ENCODE data around the gene PRSS3. TPM values are rescaled to one million over a fixed set of nuclear protein-coding genes. Genes with fewer than 3 reads are reported as not detected.
"Not testable (repeated sequence)": the region's sequence is repeated elsewhere in the genome, so short reads cannot be mapped to it uniquely, and the experiment has no call there.

Gene PRSS3
- total RNA-seq, result not detected

DNA sequence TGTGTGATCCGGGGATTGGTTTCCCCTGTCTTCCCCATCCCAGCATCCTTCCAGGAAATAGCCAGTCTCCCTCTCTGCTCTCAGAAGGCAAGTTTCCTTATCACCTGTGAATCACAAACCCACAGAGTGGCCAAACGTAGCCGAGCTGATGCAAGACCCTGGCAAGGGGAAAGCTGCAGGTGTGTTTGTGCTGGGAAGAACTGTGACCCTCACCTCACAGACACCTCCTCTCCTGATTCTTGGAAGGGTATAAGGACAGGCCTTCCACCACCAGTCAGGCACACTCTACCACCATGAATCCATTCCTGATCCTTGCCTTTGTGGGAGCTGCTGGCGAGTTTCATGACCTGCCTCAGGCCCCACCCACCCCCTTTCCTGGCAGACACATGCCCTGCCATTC, at the start of gene PRSS3:
Gene PRSS3, plus strand, starts transcription at position 281 of the 400 bp plus-strand sequence. Its CDS starts 13 bp downstream, at position 294.
- Mint-ChIP-seq H3K4me3 (no peak within 1 kb of the TSS), H3K36me3 (no peaks in the 10 kb centered on the region), H3K27me3 (no peaks in the 10 kb centered on the region), H3K4me1 (peaks cover 3% of the 10 kb centered on the region), H3K27ac (no peak within 1 kb of the TSS), H3K9me3 (no peaks in the 10 kb centered on the region)
- DNase-seq, result no peak

DNA sequence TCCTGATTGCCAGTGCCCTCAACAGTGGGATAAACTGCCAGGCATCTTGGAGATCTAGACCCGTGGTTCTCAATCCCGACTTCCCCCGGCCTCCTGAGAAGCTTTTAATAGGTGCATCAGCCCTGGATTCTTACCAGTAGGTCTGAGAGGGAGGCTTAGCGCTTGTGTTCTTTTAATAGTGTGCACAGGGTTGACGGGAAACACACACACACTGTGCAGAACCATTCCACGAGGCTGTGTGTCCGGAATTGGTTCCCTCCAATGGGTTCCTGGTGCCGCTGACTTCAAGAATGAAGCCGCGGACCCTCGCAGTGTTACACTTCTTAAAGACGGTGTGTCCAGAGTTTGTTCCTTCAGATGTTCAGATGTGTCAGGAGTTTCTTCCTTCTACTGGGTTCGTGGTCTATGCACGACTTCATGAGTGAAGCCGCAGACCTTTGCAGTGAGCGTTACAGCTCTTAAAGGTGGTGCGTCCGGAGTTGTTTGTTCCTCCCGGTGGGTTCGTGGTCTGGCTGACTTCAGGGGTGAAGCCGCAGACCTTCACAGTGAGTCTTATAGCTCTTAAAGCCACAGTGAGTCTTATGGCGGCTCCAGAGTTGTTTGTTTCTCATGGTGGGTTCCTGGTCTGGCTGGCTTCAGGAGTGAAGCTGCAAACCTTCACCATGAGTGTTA, 46.6 kb upstream of the PRSS3 start:
- Mint-ChIP-seq H3K4me3 (peak overlapping the region; percentile 77), H3K9me3 (peaks cover 4% of the 10 kb centered on the region), H3K36me3 (no peaks in the 10 kb centered on the region), H3K27me3 (peaks cover 49% of the 10 kb centered on the region), H3K4me1 (peaks cover 16% of the 10 kb centered on the region), H3K27ac (peak overlapping the region; percentile 38)
- DNase-seq, result peak; percentile 66

DNA sequence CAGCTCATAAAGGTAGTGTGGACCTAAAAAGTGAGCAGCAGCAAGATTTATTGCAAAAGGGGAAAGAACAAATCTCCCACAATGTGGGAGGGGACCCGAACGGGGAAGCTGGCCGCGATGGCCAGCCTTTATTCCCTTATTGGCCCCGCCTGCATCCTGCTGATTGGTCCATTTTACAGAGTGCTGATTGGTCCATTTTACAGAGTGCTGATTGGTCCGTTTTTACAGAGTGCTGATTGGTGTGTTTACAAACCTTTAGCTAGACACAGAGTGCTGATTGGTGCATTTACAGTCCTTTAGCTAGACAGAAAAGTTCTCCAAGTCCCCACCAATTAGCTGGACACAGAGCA, 46.1 kb upstream of the PRSS3 start:
- peak overlapping the region; percentile 77 for H3K4me3 Mint-ChIP-seq
- H3K36me3 Mint-ChIP-seq, H3K9me3 Mint-ChIP-seq: not testable (repeated sequence)
- peaks cover 53% of the 10 kb centered on the region for H3K27me3 Mint-ChIP-seq
- peaks cover 16% of the 10 kb centered on the region for H3K4me1 Mint-ChIP-seq
- DNase-seq, result peak; percentile 54
- peak overlapping the region; percentile 38 for H3K27ac Mint-ChIP-seq

DNA sequence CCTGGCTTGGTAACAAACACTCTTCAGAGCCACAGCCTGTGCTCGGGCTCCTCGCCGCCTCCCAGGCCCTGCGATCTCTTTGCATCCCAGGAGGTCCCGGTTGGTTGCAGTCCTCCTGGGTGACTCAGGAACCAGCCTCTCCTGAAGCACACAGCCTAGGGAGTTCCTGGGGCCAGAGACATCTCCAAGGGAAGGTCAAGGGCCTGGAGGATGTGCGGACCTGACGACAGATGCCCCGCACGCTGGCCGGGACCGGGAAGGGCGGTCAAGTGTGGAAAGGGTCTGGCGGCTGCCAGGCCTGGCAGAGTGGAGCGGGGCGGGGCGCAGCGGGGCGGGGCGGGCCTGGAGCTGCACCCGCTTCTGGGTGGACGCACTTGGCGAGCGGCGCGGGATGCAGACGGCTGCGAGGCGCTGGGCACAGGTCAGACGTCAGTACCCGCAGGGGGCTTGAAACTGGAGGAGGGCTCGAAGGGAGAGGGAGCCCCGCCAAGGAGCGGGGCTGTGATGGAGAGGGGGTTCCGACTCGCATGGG, 45.0 kb upstream of the PRSS3 start:
- H3K4me1 Mint-ChIP-seq, result peaks cover 16% of the 10 kb centered on the region
- no peaks in the 10 kb centered on the region for H3K36me3 Mint-ChIP-seq
- no peak overlapping the region for H3K27ac Mint-ChIP-seq
- peaks cover 59% of the 10 kb centered on the region for H3K27me3 Mint-ChIP-seq
- DNase-seq, result no peak
- peak overlapping the region; percentile 53 for H3K4me3 Mint-ChIP-seq
- peaks cover 4% of the 10 kb centered on the region for H3K9me3 Mint-ChIP-seq

DNA sequence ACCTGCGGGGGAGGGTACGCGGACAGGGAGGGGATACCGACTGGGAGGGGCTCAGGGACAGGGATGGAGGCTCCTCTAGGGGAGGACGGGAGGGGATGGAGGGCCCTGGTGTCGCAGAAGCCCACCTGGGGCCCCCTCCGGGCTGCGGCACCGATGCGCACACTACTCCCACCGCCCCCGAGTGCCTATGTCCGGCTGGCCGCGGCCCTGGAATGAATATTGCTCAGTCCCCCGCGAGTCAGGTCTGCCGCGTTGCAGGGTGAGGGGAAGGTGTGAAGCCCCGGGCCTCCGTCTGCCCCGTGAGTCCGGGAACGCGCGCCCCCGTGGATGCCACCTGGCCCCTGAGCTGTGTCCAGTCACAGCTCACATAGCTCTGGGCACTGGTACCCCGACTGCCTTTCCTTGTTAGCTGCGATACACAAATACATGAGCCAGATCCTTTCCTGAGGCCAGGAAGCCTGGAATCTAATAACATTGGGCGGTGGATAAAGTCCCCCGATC, 44.5 kb upstream of the PRSS3 start:
- peaks cover 64% of the 10 kb centered on the region for H3K27me3 Mint-ChIP-seq
- H3K4me3 Mint-ChIP-seq, result peak overlapping the region; percentile 53
- H3K27ac Mint-ChIP-seq, result no peak overlapping the region
- no peaks in the 10 kb centered on the region for H3K36me3 Mint-ChIP-seq
- H3K4me1 Mint-ChIP-seq, result peaks cover 16% of the 10 kb centered on the region
- DNase-seq, result no peak
- H3K9me3 Mint-ChIP-seq, result peaks cover 4% of the 10 kb centered on the region

DNA sequence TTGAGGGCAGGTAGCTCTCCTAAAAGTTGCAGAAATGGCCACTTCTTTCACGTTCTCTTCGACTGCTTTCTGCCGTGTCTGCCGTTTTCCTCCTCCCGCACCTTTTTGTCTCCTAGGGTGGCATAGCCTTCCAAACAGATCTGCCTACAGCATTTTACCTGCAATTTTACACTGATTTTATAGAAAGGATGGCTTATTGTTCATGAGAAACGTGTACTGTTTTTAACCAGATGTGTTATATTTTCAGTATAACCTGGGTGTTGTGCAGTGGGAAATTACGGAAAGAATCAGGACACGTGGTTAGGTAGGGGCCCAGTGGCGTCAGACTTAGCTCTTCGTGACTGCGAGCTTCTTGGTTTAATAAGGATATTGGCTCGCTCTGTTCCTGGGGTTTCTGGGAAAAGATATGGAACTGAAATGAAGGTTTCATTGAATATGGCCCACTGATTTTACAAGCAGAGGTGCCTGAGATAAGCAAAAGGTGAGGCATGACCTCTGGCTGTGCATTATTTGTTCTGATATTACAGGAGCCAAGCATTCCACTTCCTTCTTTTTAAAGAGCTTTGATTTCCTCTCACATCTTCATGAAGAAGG, 43.7 kb upstream of the PRSS3 start:
- H3K27me3 Mint-ChIP-seq, result peaks cover 71% of the 10 kb centered on the region
- H3K36me3 Mint-ChIP-seq, result no peaks in the 10 kb centered on the region
- DNase-seq, result no peak
- no peak overlapping the region for H3K4me3 Mint-ChIP-seq
- peaks cover 4% of the 10 kb centered on the region for H3K9me3 Mint-ChIP-seq
- H3K27ac Mint-ChIP-seq, result no peak overlapping the region
- peaks cover 16% of the 10 kb centered on the region for H3K4me1 Mint-ChIP-seq

DNA sequence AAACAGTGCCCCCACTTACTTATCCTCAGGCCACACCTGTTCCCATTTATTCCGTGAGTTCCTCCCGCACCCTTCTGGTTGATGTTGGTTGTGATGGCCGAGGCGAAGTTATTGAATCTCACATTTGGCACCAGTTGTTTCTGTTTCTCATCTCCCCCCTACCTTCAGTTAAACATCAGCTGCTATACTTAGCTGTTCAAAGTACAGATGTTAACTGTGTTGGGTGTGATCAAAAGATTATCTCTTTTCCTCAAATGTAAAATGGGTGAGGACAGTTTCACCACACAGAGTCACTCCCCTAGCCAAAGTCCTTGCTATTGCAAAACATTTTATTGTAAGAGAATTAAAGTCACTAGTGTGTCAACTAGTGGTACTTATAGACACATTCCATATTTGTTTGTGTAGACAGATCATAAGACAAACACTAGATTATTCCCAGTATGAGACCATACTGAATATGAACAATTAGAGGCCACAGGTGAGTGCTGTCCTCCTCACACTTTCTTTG, 43.2 kb upstream of the PRSS3 start:
- Mint-ChIP-seq H3K4me1 (peaks cover 16% of the 10 kb centered on the region), H3K36me3 (no peaks in the 10 kb centered on the region), H3K4me3 (no peak overlapping the region), H3K27ac (no peak overlapping the region), H3K9me3 (peaks cover 4% of the 10 kb centered on the region), H3K27me3 (peaks cover 72% of the 10 kb centered on the region)
- no peak for DNase-seq

DNA sequence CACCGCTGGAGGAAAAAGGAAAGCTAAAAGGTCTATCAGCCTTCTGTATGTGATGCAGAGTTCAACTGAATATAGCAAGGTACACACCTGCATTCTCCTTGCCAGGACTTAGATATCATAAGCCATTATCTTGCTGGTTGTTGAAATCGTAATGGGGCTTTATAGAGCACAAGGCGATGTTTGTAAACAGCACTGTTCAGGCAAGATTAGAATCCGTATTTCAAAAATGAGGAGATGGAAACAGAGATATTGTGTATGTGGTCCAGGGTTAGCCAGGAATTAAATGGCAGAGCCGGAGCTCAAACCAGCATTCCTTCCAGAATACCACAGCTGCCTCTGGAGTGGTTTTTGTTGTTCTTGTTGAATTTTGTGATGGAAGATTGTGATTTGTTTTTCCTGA, 42.6 kb upstream of the PRSS3 start:
- DNase-seq, H3K9me3 Mint-ChIP-seq, H3K27ac Mint-ChIP-seq, H3K36me3 Mint-ChIP-seq, H3K4me3 Mint-ChIP-seq: not testable (repeated sequence)
- Mint-ChIP-seq H3K4me1 (peaks cover 16% of the 10 kb centered on the region), H3K27me3 (peaks cover 72% of the 10 kb centered on the region)

DNA sequence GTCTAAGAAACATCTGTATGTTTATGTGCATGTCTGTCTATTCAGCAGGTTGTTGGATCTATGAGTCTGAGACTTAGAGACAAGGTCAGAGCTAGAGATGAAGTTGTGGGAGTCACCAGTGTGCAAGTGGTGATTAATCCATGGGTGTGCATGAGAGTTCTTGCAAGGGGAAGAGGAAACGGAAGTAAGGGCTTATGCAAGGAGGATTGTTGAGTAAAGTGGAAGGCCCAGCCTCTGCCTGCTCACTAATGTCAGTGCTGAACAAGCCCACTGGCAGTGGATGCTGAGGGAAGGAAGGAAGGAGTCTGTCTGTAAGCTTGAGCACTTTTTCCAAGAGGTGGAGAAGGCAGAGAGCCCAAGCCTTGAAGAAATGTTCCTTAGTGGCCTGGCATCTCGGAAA, 35.7 kb upstream of the PRSS3 start:
- DNase-seq, H3K4me1 Mint-ChIP-seq, H3K36me3 Mint-ChIP-seq, H3K9me3 Mint-ChIP-seq, H3K27ac Mint-ChIP-seq, H3K4me3 Mint-ChIP-seq: not testable (repeated sequence)
- H3K27me3 Mint-ChIP-seq, result peaks cover 19% of the 10 kb centered on the region

DNA sequence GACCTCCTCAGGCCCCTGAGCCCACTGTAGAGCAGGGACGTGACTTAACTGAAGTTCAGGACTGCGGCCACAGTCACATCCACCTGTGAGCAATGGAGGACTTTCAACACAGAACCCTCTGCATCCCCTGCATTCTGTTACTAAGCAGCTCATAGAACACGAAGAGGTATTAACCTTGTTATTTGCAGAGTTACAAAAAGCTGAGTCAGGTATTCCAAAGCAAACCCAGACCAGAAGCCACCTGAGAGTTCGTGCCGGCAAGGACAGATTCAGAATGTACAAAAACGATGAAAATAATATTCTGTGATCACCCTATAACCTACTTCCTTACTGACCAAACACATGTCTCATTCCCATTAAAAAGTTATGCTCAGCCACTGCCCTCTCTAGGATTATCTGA, 33.0 kb upstream of the PRSS3 start:
- Mint-ChIP-seq H3K27me3 (no peaks in the 10 kb centered on the region), H3K4me1 (no peaks in the 10 kb centered on the region), H3K4me3 (no peak overlapping the region), H3K9me3 (no peaks in the 10 kb centered on the region), H3K36me3 (no peaks in the 10 kb centered on the region), H3K27ac (no peak overlapping the region)
- DNase-seq, result no peak

DNA sequence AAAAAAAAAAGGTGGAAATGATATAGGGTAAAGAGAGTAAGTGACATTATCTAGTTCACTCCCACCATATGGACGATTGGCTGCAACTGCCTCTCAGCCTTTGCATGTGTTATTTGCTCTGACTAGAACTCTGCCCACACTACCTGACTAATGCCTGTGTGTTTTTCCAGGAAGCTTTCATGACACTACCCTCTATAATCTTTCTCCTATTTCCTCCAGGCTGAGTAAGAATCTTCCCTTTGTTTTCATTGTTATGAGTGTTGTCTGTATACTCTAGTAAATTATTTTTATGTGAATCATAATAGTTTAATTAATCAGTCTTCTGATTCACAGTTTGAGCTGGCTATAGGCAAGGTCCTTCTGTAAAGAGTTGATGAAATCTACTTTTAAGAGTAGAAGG, 31.7 kb upstream of the PRSS3 start:
- H3K36me3 Mint-ChIP-seq, H3K4me3 Mint-ChIP-seq, H3K27ac Mint-ChIP-seq, H3K27me3 Mint-ChIP-seq, DNase-seq, H3K4me1 Mint-ChIP-seq, H3K9me3 Mint-ChIP-seq: not testable (repeated sequence)

DNA sequence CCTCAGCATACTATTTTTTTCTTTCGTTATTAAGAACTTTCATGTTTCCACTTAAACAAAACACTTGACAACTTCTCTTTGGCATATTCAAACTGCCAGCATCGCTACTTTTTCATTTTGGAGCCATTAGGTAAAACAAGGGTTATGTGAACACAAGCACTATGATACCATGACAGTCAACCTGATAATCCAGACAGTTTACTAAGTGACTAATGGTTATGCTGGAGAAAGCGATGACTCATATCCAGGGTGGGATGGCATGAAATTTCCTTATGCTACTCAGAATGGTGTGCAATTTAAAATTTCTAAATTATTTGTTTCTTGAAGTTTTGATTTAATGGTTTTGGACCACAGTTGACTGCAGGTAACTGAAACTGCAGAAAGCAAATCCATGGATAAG, 29.9 kb upstream of the PRSS3 start:
- H3K36me3 Mint-ChIP-seq, result no peaks in the 10 kb centered on the region
- no peak for DNase-seq
- H3K9me3 Mint-ChIP-seq, result no peaks in the 10 kb centered on the region
- no peaks in the 10 kb centered on the region for H3K27me3 Mint-ChIP-seq
- no peak overlapping the region for H3K4me3 Mint-ChIP-seq
- H3K4me1 Mint-ChIP-seq, result no peaks in the 10 kb centered on the region
- no peak overlapping the region for H3K27ac Mint-ChIP-seq

DNA sequence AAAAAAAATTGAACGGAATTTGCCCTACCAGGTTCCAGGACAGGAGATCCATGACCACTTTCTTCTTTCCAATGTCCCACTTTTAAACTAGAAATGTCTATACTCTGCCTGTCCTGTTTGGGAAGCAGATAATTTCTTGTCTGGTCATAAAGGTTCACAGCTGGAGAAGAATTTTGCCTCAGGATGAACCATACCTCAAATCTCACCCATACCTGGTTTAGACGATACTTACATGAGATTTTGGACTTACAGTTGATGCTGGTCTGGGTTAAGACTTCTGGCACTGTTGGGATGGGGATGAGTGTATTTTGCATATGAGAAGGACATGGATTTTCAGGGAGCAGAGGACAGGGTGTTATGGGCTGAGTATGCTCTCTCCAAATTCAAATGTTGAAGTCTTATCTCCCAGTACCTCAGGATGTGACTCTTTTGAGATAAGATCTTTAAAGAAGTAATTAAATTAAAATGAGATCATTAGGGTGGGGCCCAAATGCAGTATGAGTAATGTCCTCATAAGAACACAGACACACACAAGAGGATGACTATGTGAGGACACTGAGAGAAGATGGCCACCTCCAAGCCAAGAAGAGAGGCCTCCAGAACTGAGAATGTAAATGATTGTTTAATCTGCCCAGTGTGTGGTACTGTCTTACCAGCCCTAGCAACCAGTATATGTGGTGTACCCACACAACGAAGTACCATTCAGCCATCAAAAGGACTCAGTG, 25.0 kb upstream of the PRSS3 start:
- not testable (repeated sequence) for H3K27me3 Mint-ChIP-seq, H3K27ac Mint-ChIP-seq, H3K4me1 Mint-ChIP-seq, H3K4me3 Mint-ChIP-seq, H3K9me3 Mint-ChIP-seq, DNase-seq, H3K36me3 Mint-ChIP-seq

DNA sequence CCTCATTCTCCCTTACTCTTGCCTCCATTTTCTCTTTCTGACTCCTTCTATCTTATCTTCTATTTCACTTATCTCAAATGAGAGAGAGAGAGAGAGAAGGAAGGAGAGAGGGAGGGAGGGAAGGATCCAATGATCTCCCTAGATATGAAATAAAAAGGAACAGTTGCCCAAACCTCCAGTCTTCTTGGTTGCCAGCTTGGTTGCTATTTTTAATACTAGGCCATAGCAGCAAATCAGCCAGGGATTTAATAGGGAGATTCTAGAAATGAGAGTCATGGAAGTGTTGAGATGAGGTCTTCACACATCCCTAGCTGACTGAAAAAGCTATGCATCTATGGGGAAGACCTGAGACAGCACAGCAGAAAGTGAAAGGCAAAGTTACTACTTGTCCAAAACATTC, 22.2 kb upstream of the PRSS3 start:
- not testable (repeated sequence) for H3K36me3 Mint-ChIP-seq, H3K27ac Mint-ChIP-seq, H3K4me1 Mint-ChIP-seq, DNase-seq, H3K4me3 Mint-ChIP-seq, H3K9me3 Mint-ChIP-seq, H3K27me3 Mint-ChIP-seq

DNA sequence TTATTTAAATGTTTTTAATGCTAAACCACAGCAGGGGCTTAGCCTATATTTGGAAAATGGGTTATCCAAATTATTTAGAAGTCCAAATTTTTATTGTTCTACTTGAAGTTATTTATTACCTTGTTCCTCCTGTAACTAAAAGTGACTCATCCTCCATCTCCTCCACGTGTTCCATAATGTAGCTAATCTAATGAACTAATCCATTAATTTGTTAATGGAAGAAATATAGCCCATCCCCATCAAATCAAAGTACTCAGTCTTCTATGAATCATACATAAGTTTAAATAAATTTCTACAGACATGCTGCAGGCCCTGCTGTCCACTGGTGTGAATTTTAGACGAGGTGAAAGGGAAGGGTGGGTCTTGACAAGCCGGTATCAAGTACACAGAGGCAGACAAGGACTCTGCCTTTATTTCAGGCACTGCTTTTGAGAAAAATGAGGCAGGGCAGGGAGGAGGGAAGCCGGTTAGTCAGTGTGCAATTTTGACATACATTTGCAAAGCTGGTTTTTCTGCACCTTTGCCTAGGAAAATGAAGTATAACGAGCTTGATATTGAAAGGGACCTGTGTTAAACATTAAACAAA, 21.2 kb upstream of the PRSS3 start:
- H3K4me1 Mint-ChIP-seq, H3K9me3 Mint-ChIP-seq, H3K27me3 Mint-ChIP-seq, H3K27ac Mint-ChIP-seq, DNase-seq, H3K4me3 Mint-ChIP-seq, H3K36me3 Mint-ChIP-seq: not testable (repeated sequence)
